Gastroesophageal sphincter (tissue), 3 donors: Measurements from ENCODE around the gene IFI30.

Source experiments
- CTCF ChIP-seq, 4 experiments: fragments of 200-600 bp in 2 of 4; fragments of 450-650 bp in 2 of 4; sonication (generic) in 1 of 4; IDR thresholded peaks; one replicate each; pipeline ENCODE4 v1.5.1; 2017 to 2019; ENCODE audit warnings: antibody characterized with exemption in 4 of 4, mild to moderate bottlenecking in 2 of 4, moderate library complexity in 2 of 4
- EP300 ChIP-seq: sonication (generic); formaldehyde crosslinking; IDR thresholded peaks from one replicate; pipeline ENCODE4 v1.6.1; 2017; ENCODE audit warnings: antibody characterized with exemption, mild to moderate bottlenecking
- POLR2A ChIP-seq, 2 donors: fragments of 450-650 bp; IDR thresholded peaks; one replicate each; pipeline ENCODE4 v1.6.1; 2017; ENCODE audit warnings: antibody characterized with exemption in 2 of 2, mild to moderate bottlenecking in 2 of 2, moderate library complexity in 1 of 2

- no peak for TF ChIP-seq POLR2A (IDR thresholded peaks at IDR 0.05)
- no peak for TF ChIP-seq CTCF (IDR thresholded peaks at IDR 0.05)
- no peak for TF ChIP-seq EP300
These were observed 52.3 kb downstream of the IFI30 start, which contains the start of gene PDE4C for GRCh38 chr19:18225702-18226468.
